HG02588 (cell line): ENCODE measurements around the gene SRGN.
"Not testable (repeated sequence)": the region's sequence is repeated elsewhere in the genome, so short reads cannot be mapped to it uniquely, and the experiment has no call there.

Experiments
- ATAC-seq: cut with Tn5 transposase; IDR thresholded peaks from one replicate; pipeline ENCODE4 v1.9.1; 2021; ENCODE audit warnings: mild to moderate bottlenecking, moderate library complexity; ENCODE audit not compliant: unreplicated experiment

SRGN gene

GRCh38 chr10:69125554-69125953 lies 37.7 kb downstream of the SRGN start:
- no peak for ATAC-seq

DNA sequence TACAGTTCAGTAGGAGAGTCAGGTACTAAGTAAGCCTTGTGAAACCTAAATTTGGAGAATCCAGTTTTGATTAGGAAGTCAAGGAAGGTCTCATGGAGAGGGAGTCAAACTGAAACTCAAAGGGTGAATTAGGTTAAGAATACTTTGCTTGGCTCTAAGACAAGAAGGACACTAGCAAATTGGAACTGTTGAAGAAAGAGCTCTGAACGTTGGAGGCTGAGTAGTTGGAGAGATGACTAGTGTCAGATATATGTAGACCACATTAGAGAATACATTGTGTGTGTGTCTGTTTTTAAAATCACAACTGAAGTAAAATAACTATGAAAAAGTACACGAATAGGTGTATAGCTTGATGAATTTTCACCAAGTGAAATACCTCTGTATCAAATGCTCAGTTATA lies 42.3 kb downstream of the SRGN start:
- no peak for ATAC-seq

DNA sequence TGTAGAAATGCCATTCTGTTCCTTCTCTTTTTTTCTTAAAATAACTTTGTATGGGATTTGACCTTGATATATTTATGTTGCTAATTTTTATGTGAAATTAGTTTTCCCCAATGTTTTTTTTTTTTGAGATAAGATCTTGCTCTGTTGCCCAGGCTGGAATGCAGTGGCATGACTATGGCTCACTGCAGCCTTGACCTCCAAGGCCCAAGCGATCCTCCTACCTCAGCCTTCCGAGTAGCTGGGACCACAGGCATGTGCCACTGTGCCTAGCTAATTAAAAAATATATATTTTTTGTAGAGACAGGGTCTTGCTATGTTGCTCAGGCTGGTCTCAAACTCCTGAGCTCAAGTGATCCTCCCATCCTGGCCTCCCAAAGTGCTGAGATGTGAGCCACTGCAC lies 52.1 kb downstream of the SRGN start:
- no peak for ATAC-seq

GRCh38 chr10:69141304-69141703 lies 53.4 kb downstream of the SRGN start:
- no peak for ATAC-seq

GRCh38 chr10:69142074-69142473 lies 54.2 kb downstream of the SRGN start:
- ATAC-seq, result not testable (repeated sequence)

DNA sequence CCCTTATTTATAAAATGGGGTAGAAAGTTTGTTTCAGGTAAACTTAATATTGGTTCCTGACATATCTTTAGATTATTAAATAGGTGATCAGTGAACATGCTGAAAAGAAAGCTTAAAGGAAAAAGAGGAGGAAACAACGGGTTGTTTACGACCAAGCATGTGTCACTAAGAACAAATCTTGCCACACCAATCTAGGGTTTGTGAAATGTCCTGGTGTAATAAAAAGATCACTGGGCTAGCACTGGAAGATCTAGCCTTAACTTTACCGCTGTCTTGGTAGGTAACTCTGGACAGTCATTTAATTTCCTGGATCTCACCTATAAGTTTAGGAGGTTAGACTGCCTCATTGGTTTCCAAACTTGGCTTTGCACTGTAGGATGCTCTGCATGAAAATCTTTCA lies 55.1 kb downstream of the SRGN start:
- ATAC-seq, result no peak

GRCh38 chr10:69145329-69145728 lies 57.4 kb downstream of the SRGN start:
- no peak for ATAC-seq

- no peak for ATAC-seq
Measured at GRCh38 chr10:69145864-69146263, 58.0 kb downstream of the SRGN start.

- no peak for ATAC-seq
Measured at GRCh38 chr10:69146759-69147158, 58.9 kb downstream of the SRGN start.

- no peak for ATAC-seq
Measured at GRCh38 chr10:69151984-69152383, 64.1 kb downstream of the SRGN start.

DNA sequence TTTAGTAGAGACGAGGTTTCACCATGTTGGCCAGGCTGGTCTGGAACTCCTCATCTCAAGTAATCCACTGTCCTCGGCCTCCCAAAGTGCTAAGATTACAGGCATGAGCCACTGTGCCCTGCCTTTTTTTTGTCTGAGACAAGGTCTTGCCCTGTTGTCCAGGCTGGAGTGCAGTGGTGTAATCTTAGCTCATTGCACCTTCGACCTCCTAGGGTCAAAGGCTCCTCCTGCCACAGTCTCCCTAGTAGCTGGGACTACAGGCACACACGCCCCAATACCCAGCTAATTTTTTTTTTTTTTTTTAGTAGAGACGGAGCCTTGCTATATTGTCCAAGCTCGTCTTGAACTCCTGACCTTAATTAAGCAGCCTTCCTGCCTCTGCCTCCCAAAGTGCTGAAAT lies 65.3 kb downstream of the SRGN start:
- ATAC-seq, result no peak
